Mesodermal cell (in vitro differentiated cells): ENCODE measurements around the gene SYP.
A peak's percentile ranks its signal among the peaks of the same experiment; 100 is the strongest.
"Not testable (repeated sequence)": the region's sequence is repeated elsewhere in the genome, so short reads cannot be mapped to it uniquely, and the experiment has no call there.

ENCODE experiments used
- H3K27ac ChIP-seq: 2 replicates; pipeline ENCODE4 v1.7.0; 2013; ENCODE audit warnings: mild to moderate bottlenecking, low read depth, low read length, moderate library complexity; ENCODE audit not compliant: severe bottlenecking
- H3K36me3 ChIP-seq: 2 replicates; pipeline ENCODE4 v1.7.1; 2013; ENCODE audit warnings: mild to moderate bottlenecking, low read length, moderate library complexity; ENCODE audit not compliant: control insufficient read depth, insufficient read depth
- H3K4me1 ChIP-seq: one replicate; pipeline ENCODE4 v1.7.1; 2013; ENCODE audit warnings: mild to moderate bottlenecking, low read length; ENCODE audit not compliant: insufficient read depth, control insufficient read depth, poor library complexity, severe bottlenecking
- H3K4me3 ChIP-seq: 2 replicates; pipeline ENCODE4 v1.7.0; 2013; ENCODE audit warnings: low read length, control low read depth, mild to moderate bottlenecking; ENCODE audit not compliant: insufficient read depth, poor library complexity, severe bottlenecking; ENCODE audit errors: extremely low read depth
- H3K9me3 ChIP-seq: 2 replicates; pipeline ENCODE4 v1.7.1; 2013; ENCODE audit warnings: mild to moderate bottlenecking, low read length, moderate library complexity; ENCODE audit not compliant: control insufficient read depth
- WGBS, 2 experiments: methylation state at CpG; one replicate each; pipeline ENCODE4 v1.1.5; 2013; ENCODE audit warnings: missing lambda C conversion rate in 2 of 2; ENCODE audit not compliant: insufficient coverage in 2 of 2; 5-methylcytosine and 5-hydroxymethylcytosine counted together

SYP gene

GRCh38 chrX:49178537-49178936 is 21.5 kb downstream of the SYP start:
- Histone ChIP-seq H3K27ac (no peak overlapping the region), H3K36me3 (peaks cover 31% of the 10 kb centered on the region), H3K4me1 (no peaks in the 10 kb centered on the region), H3K4me3 (no peak overlapping the region), H3K9me3 (no peaks in the 10 kb centered on the region)
- no CpG with 5 or more reads among the region's 3 CpGs for WGBS, 2 experiments

DNA sequence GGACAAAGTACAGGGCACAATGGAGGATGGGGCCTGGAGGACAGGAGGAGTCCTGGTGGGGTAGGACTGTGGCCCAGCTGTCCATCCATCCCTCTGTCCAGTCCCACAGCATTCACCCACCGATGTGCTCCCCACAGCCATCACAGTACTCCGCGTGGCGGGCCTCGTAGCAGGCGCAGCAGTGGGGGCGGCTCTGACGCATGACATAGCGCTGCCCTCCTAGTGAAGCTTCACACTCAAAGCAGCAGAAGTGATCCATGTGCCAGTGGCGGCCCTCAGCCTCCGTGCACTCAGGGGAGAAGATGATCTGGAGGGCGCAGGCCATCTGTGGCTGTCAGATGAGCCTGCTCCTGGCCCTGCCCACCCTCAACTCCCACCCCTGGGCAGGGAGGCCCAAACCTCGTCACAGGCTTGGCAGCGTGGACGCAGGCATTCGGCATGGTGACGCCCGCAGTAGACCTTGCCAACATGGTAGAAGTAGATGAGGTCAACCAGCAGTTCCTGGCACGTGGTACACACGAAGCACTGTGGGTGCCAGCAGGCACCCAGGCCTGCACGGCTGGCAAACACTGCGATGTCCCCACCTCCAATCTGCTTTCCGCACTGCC is 22.0 kb downstream of the SYP start:
- H3K36me3 ChIP-seq, result peaks cover 27% of the 10 kb centered on the region
- H3K9me3 ChIP-seq, result no peaks in the 10 kb centered on the region
- H3K27ac ChIP-seq, result no peak overlapping the region
- H3K4me1 ChIP-seq, result no peaks in the 10 kb centered on the region
- WGBS, 2 experiments, result 95 to 100% methylated on average over 9 to 10 of the region's 23 CpGs
- no peak overlapping the region for H3K4me3 ChIP-seq

- Histone ChIP-seq H3K27ac (no peak overlapping the region), H3K9me3 (no peaks in the 10 kb centered on the region), H3K4me3 (no peak overlapping the region), H3K4me1 (no peaks in the 10 kb centered on the region), H3K36me3 (peaks cover 25% of the 10 kb centered on the region)
- WGBS, 2 experiments, result no CpG with 5 or more reads among the region's 4 CpGs
Measured at GRCh38 chrX:49177338-49177833, 22.6 kb downstream of the SYP start.

GRCh38 chrX:49176421-49177326 is 23.3 kb downstream of the SYP start:
- no peak overlapping the region for H3K4me3 ChIP-seq
- peaks cover 25% of the 10 kb centered on the region for H3K36me3 ChIP-seq
- WGBS, 2 experiments, result 90 to 91% methylated on average over 12 to 17 of the region's 27 CpGs
- H3K9me3 ChIP-seq, result no peaks in the 10 kb centered on the region
- no peak overlapping the region for H3K27ac ChIP-seq
- H3K4me1 ChIP-seq, result no peaks in the 10 kb centered on the region

DNA sequence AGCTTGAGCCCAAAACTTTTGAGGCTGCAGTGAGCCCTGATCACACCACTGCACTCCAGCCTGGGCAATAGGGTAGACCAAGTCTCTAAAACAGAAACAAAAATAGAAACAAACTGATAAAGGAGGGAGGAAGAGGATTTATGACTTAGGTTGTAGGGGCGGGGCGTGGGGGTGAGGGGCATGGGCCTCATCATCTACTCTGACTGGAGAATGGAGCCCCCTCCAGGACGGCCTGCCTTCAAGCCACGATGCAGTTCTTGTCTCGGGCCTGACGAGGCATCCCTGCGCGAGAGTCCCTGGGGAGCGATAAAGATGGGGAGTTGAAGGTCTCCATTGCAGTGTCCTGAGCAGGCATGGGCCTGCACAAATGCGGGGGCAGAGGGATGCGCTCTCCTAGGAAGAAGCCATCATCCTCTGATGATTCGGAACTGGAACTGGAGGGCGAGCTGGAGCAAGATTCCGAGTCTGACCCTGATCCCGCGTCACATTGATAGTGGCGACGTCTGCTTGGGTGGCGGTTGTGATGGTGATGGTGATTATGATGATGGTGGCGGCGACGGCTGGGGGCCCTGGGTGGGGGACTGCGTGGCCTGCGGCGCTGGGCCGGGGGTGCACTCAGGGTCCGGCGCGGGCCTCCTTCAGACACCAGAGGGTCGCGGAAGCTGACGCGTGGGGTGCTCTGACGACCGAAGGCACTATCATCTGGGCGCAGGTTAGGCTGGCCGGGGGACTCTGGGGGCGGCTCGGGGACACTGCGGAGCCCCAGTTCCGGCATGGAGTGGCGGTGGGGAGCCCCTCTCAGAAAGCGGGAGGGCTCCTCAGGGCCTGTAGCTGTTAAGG is 24.3 kb downstream of the SYP start:
- WGBS, 2 experiments, result 91 to 95% methylated on average over 14 to 24 of the region's 43 CpGs
- H3K4me1 ChIP-seq, result no peaks in the 10 kb centered on the region
- H3K27ac ChIP-seq, result no peak overlapping the region
- peaks cover 25% of the 10 kb centered on the region for H3K36me3 ChIP-seq
- H3K4me3 ChIP-seq, result no peak overlapping the region
- H3K9me3 ChIP-seq, result no peaks in the 10 kb centered on the region

GRCh38 chrX:49174723-49175122 is 25.3 kb downstream of the SYP start:
- Histone ChIP-seq H3K4me3 (no peak overlapping the region), H3K36me3 (peaks cover 23% of the 10 kb centered on the region), H3K9me3 (no peaks in the 10 kb centered on the region), H3K27ac (no peak overlapping the region), H3K4me1 (no peaks in the 10 kb centered on the region)
- no CpG with 5 or more reads among the region's 3 CpGs for WGBS, 2 experiments

DNA sequence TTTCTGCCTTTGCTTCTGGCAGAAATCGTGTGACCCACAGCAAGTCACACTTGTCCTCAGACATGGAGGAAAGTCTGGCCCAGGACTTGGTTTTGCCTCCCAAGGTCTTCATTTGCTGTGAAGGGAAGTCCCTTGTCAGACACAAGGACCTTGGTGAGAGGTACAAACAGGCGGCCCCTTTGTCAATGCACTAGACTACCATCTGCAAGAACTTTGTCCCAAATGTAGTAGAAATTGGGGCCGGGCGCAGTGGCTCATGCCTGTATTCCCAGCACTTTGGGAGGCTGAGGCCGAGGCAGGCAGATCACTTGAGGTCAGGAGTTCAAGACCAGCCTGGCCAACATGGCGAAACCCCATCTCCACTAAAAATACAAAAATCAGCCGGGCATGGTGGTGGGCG is 26.4 kb downstream of the SYP start:
- WGBS, 2 experiments, result 89 to 100% methylated on average over 3 of the region's 8 CpGs
- H3K36me3 ChIP-seq, result peaks cover 14% of the 10 kb centered on the region
- H3K4me3 ChIP-seq, H3K4me1 ChIP-seq, H3K27ac ChIP-seq, H3K9me3 ChIP-seq: not testable (repeated sequence)

- WGBS, 2 experiments, result 12 to 54% methylated on average over 4 to 15 of the region's 37 CpGs
- peaks cover 12% of the 10 kb centered on the region for H3K36me3 ChIP-seq
- H3K4me1 ChIP-seq, result peaks cover under 1% of the 10 kb centered on the region
- H3K27ac ChIP-seq, result no peak overlapping the region
- H3K9me3 ChIP-seq, result no peaks in the 10 kb centered on the region
- peak overlapping the region; percentile 27 for H3K4me3 ChIP-seq
Measured at GRCh38 chrX:49172280-49172780, 27.7 kb downstream of the SYP start.

- Histone ChIP-seq H3K27ac (no peak within 1 kb of the TSS), H3K9me3 (no peaks in the 10 kb centered on the region), H3K36me3 (peaks cover 11% of the 10 kb centered on the region), H3K4me1 (peaks cover 2% of the 10 kb centered on the region), H3K4me3 (peak within 1 kb of the TSS; percentile 27)
- 0 to 1% methylated on average over 7 to 15 of the region's 46 CpGs for WGBS, 2 experiments
Measured at GRCh38 chrX:49171752-49172279, 28.2 kb downstream of the SYP start, which contains the start of gene PLP2. PLP2 (plus strand) TSS chrX:49171898; CDS start chrX:49172001, 103 bp downstream.

DNA sequence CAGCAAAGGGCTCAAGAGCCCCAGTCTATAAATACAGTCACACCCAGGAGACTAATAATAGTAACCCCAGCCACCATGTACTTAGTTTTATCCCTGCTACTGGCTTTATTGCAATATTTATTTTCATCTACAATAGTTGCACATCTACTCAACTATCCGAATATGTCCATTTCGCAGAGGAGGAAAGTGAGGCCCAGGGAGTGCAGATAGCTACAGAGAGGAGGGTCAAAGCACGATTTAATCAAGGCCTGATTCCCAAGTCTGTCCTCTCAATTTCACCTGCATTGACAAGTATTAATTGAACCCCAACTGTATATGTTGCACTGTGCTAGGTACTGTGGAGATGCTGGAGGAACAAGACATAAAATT is 32.3 kb downstream of the SYP start:
- no peak overlapping the region for H3K4me3 ChIP-seq
- peaks cover 2% of the 10 kb centered on the region for H3K4me1 ChIP-seq
- no peaks in the 10 kb centered on the region for H3K36me3 ChIP-seq
- H3K9me3 ChIP-seq, result no peaks in the 10 kb centered on the region
- WGBS, 2 experiments, result 100% methylated on average over 1 of the region's 3 CpGs; no CpG with 5 or more reads in 1 of the 2 experiments
- H3K27ac ChIP-seq, result no peak overlapping the region
